ENCODE results near the gene COA3.

GRCh38 chr17:42814633-42815399 is 16.3 kb upstream of the COA3 start:
- TF ChIP-seq CTCF (conservative IDR thresholded peaks at IDR 0.05; ENCODE audit: low read length) (no peak), EZH2phosphoT487 (IDR thresholded peaks at IDR 0.05; ENCODE audit: borderline replicate concordance) (no peak)

Measured in Loucy (cell line).